LoVo (cell line): ENCODE measurements around the gene HOXA5.

ENCODE experiments used
- DNase-seq: peaks from one replicate; pipeline ENCODE4 v3.0.0-alpha.2; 2016; ENCODE audit warnings: low spot score

The HOXA5 gene

DNA sequence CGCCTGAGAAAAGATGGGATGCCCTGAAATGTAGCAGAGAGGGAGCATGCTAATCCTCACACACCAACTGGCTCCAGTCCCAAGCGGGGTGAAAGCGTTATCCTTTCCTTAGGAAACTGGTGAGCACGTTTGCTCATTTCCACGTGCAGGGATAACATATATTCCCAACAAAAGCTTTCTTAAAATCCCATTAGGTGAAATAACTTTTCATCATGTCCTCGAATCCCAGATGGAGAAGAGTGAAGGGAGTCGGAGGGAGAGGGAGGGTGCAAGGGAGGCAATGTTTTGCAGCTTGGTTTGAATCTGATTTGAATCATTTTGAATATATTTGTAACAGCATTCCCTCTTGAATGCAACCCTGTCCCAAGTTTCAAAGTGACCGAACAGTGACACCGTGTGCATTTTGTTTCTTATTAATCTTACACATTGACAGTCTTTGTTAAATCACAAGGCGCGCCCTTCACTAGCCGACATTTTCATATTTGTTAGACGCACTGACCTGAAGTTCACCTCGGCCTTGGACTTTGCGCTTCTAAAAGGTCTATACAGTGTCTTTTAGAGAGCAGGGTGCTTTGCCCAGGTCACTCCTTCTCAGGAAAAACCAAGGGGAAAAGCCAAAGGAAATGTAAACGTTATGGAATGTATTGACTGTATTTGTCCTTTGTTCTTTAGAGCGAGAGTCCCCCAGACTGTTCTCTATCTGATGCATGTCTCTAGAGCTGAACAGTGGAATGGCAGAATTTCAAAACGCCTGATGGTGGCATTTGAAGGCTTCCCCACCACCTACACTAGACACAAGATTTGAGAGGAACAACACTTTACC, 9.9 kb downstream of the HOXA5 start:
- DNase-seq, result no peak

DNA sequence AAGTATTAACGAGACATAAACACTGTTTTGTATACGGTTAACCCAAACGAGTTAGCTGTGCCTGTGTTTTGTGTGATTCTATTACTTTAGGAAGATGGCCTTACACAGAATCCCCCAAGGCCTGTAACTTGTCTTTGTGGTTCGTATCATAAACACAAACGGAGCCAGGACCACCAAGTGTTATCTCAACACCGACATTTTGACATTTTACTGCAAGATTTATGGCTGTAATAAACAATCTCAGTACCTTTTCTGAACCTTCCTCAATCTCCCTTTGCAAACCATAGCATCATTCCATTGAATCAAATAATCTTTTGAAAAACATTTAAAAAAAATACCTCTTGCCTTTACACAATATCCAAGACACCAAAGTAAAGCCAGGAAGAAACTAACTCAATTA, 10.5 kb downstream of the HOXA5 start:
- no peak for DNase-seq

DNA sequence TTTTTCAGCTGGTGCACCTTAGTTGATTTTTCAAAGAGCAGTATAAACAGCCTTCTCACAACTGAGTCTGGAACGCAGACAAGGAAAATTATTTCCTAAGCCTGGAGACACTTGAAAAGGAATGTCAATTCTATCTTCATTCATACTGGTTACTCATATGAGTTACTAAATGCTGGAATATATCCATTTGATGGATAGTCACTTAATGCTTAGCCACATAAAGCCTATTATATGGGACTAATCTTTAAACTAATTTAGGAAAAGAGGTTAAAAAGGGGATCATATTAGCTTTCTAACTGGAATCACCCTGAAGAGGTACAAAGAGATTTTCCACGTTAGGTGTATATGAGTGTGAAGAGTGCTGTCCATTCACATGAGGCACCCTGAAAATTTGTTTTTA, 11.3 kb downstream of the HOXA5 start:
- DNase-seq, result no peak

DNA sequence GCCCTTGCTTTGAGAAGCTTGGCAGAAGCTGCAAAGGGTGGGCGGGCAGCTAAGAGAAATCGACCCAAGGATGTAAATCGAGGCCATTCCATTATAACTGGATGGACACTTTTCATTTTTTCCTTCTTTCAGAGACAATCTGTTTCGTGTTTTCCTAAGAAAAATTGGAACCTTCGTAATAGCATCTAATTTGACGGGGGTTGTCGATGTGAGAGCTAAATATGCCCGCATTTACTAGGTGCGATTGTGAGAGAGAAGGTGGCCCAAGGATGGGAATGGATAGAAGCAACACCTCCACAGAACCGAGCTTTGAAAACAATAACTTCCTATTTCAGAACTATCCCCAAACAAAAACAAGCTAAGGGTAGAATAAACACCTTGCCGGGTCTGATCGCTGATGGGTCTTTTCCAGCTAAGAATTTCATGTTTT, 12.1 kb downstream of the HOXA5 start:
- no peak for DNase-seq

DNA sequence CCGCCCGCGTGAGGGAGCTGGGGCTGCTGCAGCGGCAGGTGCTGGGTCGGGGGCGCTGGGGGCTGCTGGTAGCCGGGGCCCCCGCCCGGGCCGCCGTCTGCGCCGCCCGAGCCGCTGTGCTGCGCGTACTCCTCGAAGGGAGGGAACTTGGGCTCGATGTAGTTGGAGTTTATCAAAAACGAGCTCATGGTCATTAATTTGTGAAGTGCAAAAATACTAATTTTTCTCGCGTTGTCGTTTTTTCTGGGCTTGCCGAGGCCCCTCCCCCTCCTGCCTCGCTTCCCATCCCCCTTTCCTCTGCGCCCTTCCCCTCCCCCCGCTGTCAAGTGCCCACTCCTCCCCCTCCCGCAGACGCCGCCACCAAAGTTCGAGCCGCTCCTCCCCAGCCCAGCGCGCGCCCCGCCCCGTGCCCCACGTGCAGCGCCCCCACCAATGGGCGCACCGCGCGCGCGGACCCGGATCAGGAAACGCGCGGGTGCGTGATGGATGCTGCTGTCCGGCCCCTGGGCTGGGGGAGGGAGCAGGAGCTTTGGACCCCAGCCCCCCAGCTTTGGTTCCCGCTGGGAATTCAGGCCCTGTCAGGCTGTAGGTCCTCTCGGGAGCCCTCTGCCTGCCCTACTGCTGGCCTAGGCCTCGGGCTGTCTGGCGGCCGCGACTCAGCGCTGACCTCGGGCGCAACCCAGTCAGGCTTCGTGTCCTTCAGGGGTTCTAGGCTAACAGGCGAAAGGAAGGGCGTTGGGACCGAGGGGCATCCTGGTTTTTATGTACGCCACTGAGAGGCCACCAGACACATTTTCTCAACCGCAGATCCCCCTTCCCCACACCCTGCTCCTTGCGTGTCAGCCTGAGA, 12.7 kb downstream of the HOXA5 start, which contains the start of gene HOXA4:
HOXA4 (minus strand) TSS at position 218 of the 850 bp plus-strand sequence; CDS start at position 194, 24 bp downstream.
- DNase-seq, result peak; percentile 93

DNA sequence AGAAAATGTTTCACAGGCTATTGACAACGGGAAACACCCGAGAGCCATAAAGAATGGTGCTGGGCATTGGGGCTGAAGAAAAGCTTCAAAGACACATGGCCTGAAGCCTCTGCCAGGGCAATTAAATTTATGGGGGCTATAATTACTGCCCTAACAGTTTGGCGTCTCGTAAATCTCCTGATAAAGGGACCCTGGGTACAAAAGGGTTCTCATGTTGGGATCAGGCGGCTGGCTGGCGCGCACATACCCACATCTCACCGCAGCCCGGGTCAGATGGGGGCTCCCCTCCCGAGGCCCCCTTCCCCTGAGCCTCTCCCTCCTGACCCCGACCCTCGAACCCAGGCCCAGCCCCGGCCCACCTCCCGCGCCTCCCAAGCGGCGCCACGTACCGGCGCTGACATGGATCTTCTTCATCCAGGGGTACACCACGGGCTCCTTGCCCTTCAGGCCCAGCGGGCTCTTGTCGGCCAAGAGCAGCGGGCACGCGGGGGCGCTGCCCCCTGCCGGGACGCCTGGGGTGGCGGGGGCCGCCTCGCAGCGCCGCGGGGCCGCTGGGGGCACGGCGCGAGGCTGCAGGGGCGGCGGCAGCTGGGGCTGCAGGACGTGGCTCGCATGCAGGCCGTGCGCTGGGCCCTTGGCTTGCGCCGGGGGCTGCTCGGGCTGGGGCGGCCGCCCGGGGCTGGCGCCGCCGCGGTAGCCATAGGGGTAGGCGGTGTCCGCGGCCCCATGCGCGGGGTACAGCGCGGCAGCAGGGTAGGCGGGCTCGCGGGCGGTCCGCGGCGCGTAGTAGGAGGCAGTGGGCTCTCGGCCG, 13.5 kb downstream of the HOXA5 start:
- DNase-seq, result peak; percentile 36

DNA sequence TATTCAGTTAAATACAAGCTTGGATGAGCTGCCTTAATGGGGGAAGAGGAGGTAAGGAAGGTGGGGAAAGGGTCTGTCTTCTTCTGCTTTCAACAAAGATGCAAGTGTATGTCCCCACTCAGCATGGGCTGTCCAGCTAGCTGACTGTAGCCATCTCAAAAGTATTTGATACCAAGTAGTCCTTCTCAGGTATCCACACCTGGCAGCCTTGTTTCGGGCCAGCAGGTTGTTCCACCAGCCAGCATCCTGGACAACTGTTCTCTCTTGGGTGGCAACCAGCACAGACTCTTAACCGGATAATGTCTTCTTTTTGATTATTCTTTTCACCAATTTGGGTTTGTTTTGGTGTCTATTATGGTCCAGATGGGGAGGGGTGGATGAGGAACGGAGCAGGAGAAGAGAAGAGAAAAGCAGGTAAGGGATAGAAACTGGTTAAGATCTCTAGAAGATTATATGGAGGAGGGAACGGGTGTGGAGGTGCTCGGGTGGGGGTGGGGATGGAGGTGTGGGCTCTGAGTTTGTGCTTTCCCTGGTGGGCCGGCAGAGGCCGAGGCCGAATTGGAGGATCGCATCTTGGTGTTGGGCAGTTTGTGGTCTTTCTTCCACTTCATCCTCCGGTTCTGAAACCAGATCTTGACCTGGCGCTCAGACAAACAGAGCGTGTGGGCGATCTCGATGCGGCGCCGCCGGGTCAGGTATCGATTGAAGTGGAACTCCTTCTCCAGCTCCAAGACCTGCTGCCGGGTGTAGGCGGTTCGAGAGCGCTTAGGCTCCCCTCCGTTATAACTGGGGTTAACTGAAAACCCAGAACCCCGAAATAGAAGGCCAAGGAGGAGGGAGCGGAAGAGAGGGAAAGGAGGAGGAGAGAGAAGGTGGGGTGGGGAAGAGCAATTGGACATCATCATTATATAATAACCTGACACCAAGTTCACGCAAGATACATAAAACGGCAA, 14.4 kb downstream of the HOXA5 start:
- DNase-seq, result no peak

DNA sequence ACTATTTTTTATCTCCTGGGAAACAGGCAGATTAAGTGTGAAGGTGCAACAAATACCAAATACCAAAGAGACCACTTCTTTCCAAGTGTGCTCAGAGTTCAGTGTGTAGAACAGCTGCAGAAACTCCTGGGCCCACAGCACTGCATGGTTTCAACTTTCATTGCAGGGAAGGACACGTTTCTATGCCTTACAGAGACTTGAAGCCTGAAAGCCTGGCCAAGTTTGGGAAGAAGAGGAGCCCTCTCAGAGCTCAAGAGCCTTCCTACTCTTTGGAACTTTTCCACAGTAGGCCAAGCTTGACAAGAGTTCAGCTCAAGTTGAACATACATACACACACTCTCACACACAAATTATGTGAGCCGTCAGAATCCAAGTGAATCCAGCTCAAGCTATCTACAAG, 15.4 kb downstream of the HOXA5 start:
- DNase-seq, result no peak

DNA sequence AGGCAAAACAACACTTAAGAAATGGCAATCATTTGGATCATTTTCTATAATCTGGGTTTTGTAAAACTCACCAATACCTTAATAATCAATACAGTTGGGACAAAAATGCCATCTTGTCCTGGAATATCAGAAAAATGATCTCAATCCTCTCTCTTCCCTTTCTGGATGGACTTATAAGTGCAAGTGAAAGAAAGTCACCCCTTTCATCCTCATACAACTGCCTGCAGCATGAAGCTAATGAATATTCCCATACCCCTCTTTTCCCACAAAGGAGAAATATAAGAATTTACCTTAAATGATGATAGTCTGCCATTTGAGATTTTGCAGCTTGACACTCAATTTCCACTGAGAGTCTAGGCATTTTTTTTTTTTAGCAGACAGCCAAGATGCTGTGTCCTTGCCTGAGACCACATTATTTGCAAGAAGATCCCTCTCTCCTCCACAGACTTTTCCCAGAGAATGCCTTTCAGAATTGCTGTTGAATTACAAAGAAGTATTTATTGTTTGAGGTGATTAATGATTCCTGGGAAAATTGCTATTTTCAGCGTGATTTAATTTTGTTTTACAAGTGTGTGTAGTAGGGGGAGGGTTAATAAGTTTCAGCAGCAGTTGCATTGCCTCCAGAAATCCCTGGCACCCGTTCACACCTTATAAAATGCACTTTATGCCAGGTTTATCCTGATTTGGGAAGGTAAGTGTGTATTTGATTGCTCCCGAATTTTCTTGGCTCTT, 16.7 kb downstream of the HOXA5 start:
- DNase-seq, result no peak

DNA sequence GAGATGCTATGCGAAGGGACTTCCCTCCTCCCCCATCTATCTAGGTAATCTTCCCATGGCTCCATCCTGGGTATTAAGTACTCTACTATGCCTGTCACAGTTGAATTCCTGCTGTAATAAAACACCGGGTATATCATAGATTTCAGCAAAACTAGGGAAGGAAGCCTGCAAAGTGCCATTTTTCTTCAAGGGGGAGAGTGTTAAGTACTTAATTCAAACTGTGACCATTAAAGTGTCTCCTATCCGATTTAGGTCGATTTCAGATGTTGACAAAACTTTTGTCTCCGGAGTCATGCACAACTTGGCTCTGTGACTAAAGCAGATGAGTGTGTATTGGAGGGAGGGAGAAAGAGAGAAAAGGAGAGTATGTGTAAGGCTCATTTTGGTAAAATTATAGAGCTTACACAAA, 17.5 kb downstream of the HOXA5 start:
- DNase-seq, result no peak

DNA sequence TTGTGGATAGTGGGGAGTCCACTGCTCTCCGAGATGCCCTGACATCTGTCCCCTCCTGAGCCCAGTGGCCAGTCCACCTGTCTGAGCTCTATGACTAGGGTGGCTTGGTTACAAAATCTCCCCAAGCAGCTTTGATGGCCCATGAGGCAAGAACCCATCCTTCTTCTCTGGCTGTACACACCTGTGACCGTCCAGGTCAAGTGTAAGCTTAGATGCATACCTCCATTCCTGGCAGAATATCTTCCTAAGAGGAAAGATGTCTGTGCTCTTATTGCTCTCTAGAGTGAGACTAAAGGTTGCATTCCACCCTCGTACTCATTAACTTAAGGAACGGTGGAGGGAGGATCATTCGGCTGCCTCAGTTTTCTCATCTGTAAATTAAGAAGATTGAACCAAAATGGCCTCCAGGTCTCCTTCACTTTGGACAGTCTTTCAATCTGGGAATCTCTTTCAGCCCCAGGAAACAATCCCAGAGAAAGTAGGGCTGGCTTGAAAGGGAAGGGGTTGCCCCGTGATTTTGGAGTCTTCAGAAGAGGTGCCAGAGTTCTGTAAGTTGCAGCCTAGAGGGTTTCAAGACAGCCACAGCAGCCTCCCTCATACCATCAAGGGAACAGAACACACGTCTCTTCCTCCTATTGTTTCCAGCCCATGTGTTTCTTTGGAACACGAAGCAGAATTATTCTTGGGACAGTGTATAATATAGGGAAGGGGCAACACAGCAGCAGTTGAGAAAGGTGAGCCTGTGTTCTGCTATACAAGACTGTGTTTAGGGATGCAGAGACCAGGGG, 18.4 kb downstream of the HOXA5 start:
- no peak for DNase-seq

DNA sequence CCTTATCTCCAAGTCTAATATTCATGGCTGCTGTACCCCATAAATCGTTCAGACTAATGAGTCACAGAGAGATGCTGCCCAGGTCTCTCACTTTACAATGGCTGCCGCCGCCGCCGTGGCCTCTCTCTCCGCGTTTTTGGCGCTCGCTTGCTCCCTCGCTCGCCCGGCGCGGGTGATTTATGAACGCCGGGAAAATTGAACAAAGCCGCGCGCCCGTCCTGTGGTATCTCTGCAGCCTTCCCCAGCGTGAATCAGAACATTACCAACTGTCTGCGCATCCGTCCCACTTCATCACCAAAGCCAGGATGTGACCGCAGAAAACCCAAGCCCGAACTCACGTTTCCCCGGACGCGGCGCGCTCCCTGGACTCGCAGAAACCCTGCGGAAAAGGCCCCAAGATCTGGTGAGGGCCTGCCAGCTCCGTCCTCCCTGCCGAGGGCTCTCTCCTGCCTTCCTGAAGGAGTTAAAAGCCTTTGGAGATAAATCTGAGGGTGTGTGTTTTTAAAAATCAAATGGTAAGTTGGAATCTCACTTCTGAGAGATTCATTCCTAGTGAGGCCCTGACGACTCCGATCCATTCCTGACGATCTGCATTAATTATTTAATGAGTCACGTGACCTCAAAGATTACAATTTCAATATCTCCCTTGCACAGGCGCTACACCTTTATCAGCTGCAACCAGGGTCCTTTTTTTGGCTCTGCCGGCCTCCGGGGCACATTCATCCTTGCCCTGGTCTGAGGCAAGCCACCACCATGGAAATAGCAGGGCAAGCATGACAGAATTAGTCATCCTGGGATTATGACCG, 19.2 kb downstream of the HOXA5 start:
- no peak for DNase-seq

DNA sequence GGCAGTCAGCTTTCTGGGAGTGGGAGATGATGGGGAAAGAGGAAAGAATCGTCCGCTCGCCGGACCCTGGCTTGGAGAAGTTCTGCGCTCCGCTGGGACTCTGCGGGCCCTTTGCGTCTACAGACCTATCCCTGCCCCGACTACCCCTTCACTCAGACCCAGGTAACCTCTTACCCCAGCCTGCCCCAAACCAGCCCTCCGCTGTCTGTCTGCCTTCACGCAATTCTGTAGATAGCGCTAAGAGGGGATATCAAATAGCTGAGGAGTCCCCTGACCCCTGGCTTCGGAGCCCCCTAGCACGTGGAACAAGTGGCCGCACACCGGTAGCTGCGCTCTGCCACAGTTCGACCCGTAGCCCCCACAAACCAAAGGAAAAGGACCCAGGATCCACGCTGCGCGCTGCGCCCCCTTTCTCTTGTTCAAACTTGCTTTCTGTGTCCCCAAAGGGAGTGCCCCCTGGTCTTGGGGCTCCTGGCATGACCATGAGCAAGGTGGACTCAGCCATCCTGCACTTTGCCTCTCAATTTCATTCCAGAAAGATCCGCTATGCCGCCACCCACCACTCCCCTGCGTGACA, 19.9 kb downstream of the HOXA5 start:
- DNase-seq, result no peak

DNA sequence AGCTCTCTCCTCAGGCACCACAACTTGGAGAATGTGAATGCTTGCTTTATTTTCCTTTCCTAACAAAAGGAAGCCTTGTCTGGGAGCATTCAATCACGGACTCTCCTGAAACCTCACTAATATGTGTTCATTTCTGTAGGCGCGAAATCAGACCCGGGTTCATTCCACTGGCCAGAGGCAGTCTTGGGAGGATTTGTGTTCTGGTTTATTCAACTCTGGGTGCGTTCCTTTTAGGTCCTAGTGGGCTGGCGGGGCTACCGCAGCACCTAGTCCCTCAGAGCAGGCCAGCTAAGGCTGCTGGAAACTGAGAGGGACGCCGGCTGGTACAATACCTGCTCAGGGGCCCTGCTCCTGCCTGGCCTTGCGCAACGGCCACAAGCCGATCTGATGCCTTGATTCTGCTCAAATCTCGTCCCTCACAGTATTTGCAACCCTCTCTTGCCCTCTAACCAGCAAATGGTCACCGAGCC, 20.4 kb downstream of the HOXA5 start:
- DNase-seq, result no peak

DNA sequence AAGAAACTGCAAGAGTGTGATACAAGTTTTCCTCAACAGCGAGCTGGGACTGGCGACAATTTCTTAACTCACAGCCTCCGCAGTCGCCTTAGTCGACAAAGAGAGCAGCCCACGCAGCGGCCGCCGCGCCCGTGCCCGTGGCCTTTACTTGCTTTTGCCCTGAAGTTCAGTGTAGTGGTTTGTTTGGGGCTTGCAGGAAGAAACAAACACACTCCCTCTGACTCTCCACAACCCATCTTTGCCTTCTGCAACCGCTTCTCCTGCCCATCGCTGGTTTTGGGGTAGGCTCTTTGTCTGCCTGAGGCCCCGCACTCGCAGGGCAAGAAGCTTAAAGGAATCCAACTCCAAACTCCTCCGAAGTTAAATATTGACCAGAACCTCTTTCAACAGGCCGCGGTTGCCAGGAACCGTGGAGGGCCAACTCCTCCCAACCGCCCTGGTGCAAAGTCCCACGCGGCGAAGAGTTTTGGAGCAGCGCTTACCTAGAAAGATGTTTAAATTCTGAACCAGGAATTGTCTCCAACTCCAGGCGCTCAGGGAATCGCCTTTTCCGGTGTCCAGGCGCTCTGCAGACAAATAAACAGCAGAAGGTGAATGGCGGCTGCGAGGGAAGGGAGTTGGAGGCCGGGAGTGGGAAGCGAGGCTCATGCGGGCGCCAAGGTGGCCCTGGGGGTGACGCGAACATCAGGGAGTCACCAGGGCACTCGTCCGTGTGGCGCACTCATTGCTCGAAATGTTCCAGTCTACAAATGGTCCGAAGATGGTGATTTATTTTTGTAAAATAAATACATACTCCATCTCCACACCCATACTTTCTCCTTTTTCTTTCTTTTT, 21.2 kb downstream of the HOXA5 start:
- DNase-seq, result peak; percentile 70

DNA sequence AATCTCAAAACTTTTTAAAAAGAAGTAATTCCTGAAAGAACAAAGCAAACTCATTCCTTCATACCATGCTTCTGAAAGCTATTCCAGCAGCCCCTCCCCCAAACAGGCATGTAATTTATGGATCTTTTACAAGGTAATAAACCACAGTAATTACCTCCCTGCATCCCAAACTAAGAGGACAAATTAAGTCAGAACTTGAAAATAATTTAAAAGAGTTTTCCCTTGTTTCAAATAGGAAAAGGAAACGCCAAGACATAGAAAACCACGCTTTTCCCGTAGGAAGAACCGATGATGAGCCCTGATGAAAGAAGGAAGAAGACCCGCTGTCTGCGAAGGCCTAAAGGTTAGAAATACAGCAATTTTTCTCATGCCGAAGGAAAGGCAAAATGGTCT, 21.8 kb downstream of the HOXA5 start:
- DNase-seq, result no peak

DNA sequence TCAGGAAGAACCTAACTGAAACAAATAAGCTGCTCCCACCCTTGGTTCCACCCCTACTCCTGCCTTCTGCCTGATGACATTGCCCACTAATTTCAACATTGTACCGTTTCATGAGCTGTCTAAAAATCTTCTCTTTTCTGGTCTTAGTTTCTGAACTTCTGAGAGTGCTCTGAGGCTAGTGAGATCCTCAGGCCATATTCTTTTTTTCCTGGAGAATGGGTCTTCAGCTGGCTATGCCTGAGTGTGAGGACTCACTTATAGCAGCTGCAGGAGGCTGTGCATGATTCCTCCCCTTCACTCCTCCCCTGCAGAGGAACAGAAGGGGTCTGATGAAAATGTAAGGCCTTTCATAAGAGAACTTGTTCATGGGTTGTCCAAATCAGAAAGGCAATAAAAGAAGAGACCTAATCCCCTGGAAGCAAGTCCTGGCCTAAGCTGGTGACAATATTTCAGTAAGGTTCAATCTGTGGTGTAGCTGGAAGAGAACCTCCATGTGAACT, 24.0 kb downstream of the HOXA5 start:
- DNase-seq, result no peak
